Smooth muscle cell (in vitro differentiated cells): ENCODE results near the gene CCL5. TPM values are rescaled to one million over a fixed set of nuclear protein-coding genes. Genes with fewer than 3 reads are reported as not detected.

Source experiments
- DNase-seq: peaks from one replicate; lab custom pipeline; 2025; ENCODE audit not compliant: unreplicated experiment; lab: John Stamatoyannopoulos, UW
- H2AFZ ChIP-seq: fragments of 200-600 bp; sonication (generic); 2 replicates; pipeline ENCODE4 v1.6.0; 2016; ENCODE audit warnings: antibody characterized with exemption, low read depth, mild to moderate bottlenecking
- H3F3A ChIP-seq: fragments of 200-600 bp; sonication (generic); 2 replicates; pipeline ENCODE4 v1.6.0; 2017; ENCODE audit warnings: antibody characterized with exemption, low read depth
- H3K27ac ChIP-seq: fragments of 200-600 bp; sonication (generic); 2 replicates; pipeline ENCODE4 v1.5.1; 2016; ENCODE audit warnings: low read depth, mild to moderate bottlenecking
- H3K27me3 ChIP-seq: fragments of 200-600 bp; sonication (generic); 2 replicates; pipeline ENCODE4 v1.6.1; 2016; ENCODE audit warnings: low read depth, mild to moderate bottlenecking
- H3K36me3 ChIP-seq: fragments of 200-600 bp; sonication (generic); 2 replicates; pipeline ENCODE4 v1.5.1; 2016; ENCODE audit warnings: low read depth
- H3K4me1 ChIP-seq: fragments of 200-600 bp; sonication (generic); 2 replicates; pipeline ENCODE4 v1.5.1; 2016; ENCODE audit warnings: low read depth
- H3K4me2 ChIP-seq: fragments of 200-600 bp; sonication (generic); 2 replicates; pipeline ENCODE4 v1.6.0; 2016; ENCODE audit warnings: mild to moderate bottlenecking
- H3K4me3 ChIP-seq: fragments of 200-600 bp; sonication (generic); 2 replicates; pipeline ENCODE4 v1.5.1; 2016; ENCODE audit warnings: mild to moderate bottlenecking
- H3K79me2 ChIP-seq: fragments of 200-600 bp; sonication (generic); 2 replicates; pipeline ENCODE4 v1.6.0; 2016; ENCODE audit warnings: low read depth, mild to moderate bottlenecking
- H3K9ac ChIP-seq: fragments of 200-600 bp; sonication (generic); 2 replicates; pipeline ENCODE4 v1.6.0; 2016; ENCODE audit warnings: low read depth
- H3K9me3 ChIP-seq: fragments of 200-600 bp; sonication (generic); replicated peaks from 2 replicates; pipeline ENCODE4 v1.5.1; 2016; ENCODE audit warnings: low read depth
- H4K20me1 ChIP-seq: fragments of 200-600 bp; sonication (generic); 2 replicates; pipeline ENCODE4 v1.6.0; 2016; ENCODE audit warnings: low read depth
- WGBS: methylation state at CpG from one replicate; pipeline ENCODE4 v1.1.7; 2016; ENCODE audit warnings: low lambda C conversion rate; 5-methylcytosine and 5-hydroxymethylcytosine counted together
- polyA plus RNA-seq: library from polyadenylated mRNA; unstranded; fragments of >200 nt; fragmentation: Nextera tagmentation; extraction: Ambion mirVana; gene quantifications from 2 replicates; pipeline ENCODE4 v1.2.1, GENCODE V29; 2016
- total RNA-seq: library from RNA; depleted of rRNA; stranded (reverse); fragments of >200 nt; gene quantifications from 2 replicates; pipeline ENCODE4 v1.2.3, GENCODE V29; 2014
- TF ChIP-seq, protein P1 (sequence below): fragments of 200-600 bp; sonication (generic); IDR thresholded peaks from 2 replicates; pipeline ENCODE4 v1.5.1; 2017; ENCODE audit warnings: borderline replicate concordance, mild to moderate bottlenecking, antibody characterized with exemption; ENCODE audit not compliant: insufficient read depth, poor library complexity, severe bottlenecking

The CCL5 gene
- total and polyA plus RNA-seq, 2 experiments from 2014 or later, result 0.09 TPM; not detected in 1

DNA sequence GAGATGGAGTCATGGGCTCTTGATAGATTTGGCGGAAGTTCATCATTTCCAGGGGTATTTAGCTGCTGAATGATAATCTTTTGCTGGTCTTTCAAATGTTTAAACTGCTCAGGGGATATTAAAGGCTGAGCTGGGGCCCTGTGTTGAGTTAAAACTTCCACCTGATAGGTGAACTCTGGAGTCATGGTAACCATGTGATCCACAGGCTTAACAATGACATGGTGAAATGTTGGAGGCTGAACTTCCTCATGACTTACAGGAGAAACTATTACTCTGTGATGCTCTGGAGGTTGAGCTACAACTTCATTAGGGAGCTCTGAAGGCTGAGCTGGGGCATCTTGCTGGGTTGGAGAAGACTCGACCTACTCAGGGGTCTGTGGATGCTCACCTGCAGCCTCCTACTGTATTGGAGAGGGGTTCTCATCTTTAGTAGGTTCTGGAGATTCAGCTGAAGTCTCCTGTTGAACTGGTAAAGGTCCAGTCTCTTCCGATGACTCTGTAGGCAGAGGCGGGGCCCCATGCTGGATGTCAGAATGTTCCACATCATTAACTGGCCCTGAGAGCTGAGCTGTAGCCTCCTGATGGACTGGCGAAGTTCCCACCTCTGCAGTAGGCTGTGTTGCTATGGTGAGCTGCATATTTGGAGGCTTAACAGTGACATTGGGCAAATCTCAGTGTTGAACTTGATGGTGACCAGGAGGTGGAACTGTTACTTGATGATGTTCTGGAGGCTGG, 26.2 kb upstream of the CCL5 start:
- WGBS, result 82% methylated on average over 5 of the region's 5 CpGs

DNA sequence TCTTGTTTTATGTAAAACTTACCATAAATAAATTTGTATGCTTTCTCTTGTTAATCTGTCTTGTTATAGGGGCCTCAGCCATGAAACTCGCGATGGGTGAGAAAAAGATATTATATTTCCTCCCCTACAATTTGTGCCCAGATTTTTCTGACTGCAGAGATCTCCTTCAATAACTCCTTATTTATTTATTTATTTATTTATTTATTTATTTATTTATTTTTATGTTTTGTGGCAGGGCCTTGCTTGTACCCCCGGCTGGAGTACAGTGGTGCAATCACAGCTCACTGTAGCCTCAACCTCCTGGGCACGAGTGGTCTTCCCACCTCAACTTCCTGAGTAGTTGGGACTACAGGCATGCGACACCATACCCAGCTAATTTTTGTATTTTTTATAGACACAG, 23.3 kb upstream of the CCL5 start:
- peaks cover 8% of the 10 kb centered on the region for H3F3A ChIP-seq
- H3K9ac ChIP-seq, result no peak overlapping the region
- H3K27ac ChIP-seq, result no peak overlapping the region
- over 99% methylated on average over 5 of the region's 5 CpGs for WGBS
- no peak overlapping the region for H2AFZ ChIP-seq
- no peaks in the 10 kb centered on the region for H3K4me1 ChIP-seq
- no peaks in the 10 kb centered on the region for H3K79me2 ChIP-seq
- no peak overlapping the region for H3K4me3 ChIP-seq
- no peaks in the 10 kb centered on the region for H3K27me3 ChIP-seq
- no peak overlapping the region for H3K4me2 ChIP-seq
- DNase-seq, result no peak
- TF ChIP-seq, protein P1, sequence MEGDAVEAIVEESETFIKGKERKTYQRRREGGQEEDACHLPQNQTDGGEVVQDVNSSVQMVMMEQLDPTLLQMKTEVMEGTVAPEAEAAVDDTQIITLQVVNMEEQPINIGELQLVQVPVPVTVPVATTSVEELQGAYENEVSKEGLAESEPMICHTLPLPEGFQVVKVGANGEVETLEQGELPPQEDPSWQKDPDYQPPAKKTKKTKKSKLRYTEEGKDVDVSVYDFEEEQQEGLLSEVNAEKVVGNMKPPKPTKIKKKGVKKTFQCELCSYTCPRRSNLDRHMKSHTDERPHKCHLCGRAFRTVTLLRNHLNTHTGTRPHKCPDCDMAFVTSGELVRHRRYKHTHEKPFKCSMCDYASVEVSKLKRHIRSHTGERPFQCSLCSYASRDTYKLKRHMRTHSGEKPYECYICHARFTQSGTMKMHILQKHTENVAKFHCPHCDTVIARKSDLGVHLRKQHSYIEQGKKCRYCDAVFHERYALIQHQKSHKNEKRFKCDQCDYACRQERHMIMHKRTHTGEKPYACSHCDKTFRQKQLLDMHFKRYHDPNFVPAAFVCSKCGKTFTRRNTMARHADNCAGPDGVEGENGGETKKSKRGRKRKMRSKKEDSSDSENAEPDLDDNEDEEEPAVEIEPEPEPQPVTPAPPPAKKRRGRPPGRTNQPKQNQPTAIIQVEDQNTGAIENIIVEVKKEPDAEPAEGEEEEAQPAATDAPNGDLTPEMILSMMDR, result no peak
- H4K20me1 ChIP-seq, result no peaks in the 10 kb centered on the region
- no peaks in the 10 kb centered on the region for H3K9me3 ChIP-seq
- H3K36me3 ChIP-seq, result no peaks in the 10 kb centered on the region

More for the DNA sequence above, 26.2 kb upstream of the CCL5 start:
- H3K9me3 ChIP-seq, result no peaks in the 10 kb centered on the region
- H3K9ac ChIP-seq, result no peak overlapping the region
- no peaks in the 10 kb centered on the region for H3K79me2 ChIP-seq
- H3K4me2 ChIP-seq, result no peak overlapping the region
- no peaks in the 10 kb centered on the region for H4K20me1 ChIP-seq
- H3K36me3 ChIP-seq, result no peaks in the 10 kb centered on the region
- H3K4me3 ChIP-seq, result no peak overlapping the region
- H3F3A ChIP-seq, result peaks cover 3% of the 10 kb centered on the region
- H3K4me1 ChIP-seq, result no peaks in the 10 kb centered on the region
- DNase-seq, result no peak
- H2AFZ ChIP-seq, result no peak overlapping the region
- TF ChIP-seq, protein P1, result no peak
- H3K27ac ChIP-seq, result no peak overlapping the region
- H3K27me3 ChIP-seq, result no peaks in the 10 kb centered on the region

DNA sequence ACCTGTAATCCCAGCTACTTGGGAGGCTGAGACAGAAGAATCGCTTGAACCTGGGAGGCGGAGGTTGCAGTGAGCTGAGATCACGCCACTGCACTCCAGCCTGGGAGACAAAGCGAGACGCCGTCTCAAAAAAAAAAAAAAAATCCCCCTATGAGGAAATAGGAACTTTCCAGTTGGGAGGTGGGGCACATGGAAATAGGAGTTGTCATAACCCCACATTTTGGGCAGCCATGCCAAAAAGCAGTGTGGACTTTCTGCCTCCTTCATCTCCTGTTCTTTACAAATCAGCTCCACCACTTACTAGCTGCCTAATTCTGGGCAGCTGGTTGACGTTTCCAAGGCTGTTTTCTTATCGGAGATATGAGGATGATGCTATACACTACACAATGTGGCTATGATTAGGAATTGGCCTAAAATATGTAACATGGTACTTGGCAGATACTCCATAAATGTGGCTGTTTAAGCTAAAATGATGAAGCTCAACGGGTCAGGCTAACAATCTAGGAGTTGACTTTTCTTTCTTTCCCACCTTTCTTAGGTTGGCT, 21.5 kb upstream of the CCL5 start:
- Histone ChIP-seq H3K4me2 (peak overlapping the region; percentile 76), H3K9me3 (no peaks in the 10 kb centered on the region)
- TF ChIP-seq, protein P1, result no peak

More for the DNA sequence above, 21.5 kb upstream of the CCL5 start:
- Histone ChIP-seq H3K4me3 (no peak overlapping the region), H3K36me3 (no peaks in the 10 kb centered on the region), H3K9ac (peak overlapping the region; percentile 32), H4K20me1 (no peaks in the 10 kb centered on the region), H3K79me2 (no peaks in the 10 kb centered on the region), H2AFZ (no peak overlapping the region), H3K27ac (peak overlapping the region; percentile 80), H3F3A (peaks cover 8% of the 10 kb centered on the region), H3K4me1 (no peaks in the 10 kb centered on the region), H3K27me3 (no peaks in the 10 kb centered on the region)
- WGBS, result 78% methylated on average over 9 of the region's 9 CpGs
- no peak for DNase-seq
